Tibial nerve (tissue), 4 donors: Measurements from ENCODE around the gene EMC8. TPM values are rescaled to one million over a fixed set of nuclear protein-coding genes. Genes with fewer than 3 reads are reported as not detected.

Experiments used
- DNase-seq, 2 donors: peaks; one replicate each; pipeline ENCODE4 v3.0.0-alpha.2; 2019; ENCODE audit warnings: low spot score in 2 of 2
- H3K27ac ChIP-seq, 4 donors: fragments of 200-600 bp; sonication (generic) in 3 of 4; one replicate each; pipeline ENCODE4 v1.5.1; 2017 to 2019; ENCODE audit warnings: mild to moderate bottlenecking in 1 of 4
- H3K27me3 ChIP-seq, 2 donors: fragments of 200-600 bp; sonication (generic) in 1 of 2; one replicate each; pipeline versions ENCODE4 v1.5.1 to v1.6.0; 2017 to 2019
- H3K36me3 ChIP-seq, 3 donors: fragments of 200-600 bp; sonication (generic); one replicate each; pipeline ENCODE4 v1.5.1; 2018 to 2019
- H3K4me1 ChIP-seq, 4 donors: fragments of 200-600 bp; sonication (generic) in 3 of 4; one replicate each; pipeline ENCODE4 v1.5.1; 2017 to 2019
- H3K4me3 ChIP-seq, 4 donors: fragments of 200-600 bp; sonication (generic) in 3 of 4; one replicate each; pipeline ENCODE4 v1.5.1; 2017 to 2019; ENCODE audit warnings: mild to moderate bottlenecking in 1 of 4, moderate library complexity in 1 of 4
- H3K9me3 ChIP-seq, 4 donors: fragments of 200-600 bp; sonication (generic) in 3 of 4; one replicate each; pipeline ENCODE4 v1.5.1; 2017 to 2019
- CTCF ChIP-seq, 5 experiments: fragments of 200-600 bp in 3 of 5; fragments of 450-650 bp in 2 of 5; sonication (generic) in 3 of 5; IDR thresholded peaks; one replicate each; pipeline ENCODE4 v1.5.1; 2016 to 2019; ENCODE audit warnings: antibody characterized with exemption in 5 of 5, mild to moderate bottlenecking in 3 of 5, moderate library complexity in 2 of 5
- EP300 ChIP-seq, 2 donors: sonication (generic); formaldehyde crosslinking; IDR thresholded peaks; one replicate each; pipeline ENCODE4 v1.6.1; 2017; ENCODE audit warnings: antibody characterized with exemption in 2 of 2, mild to moderate bottlenecking in 1 of 2
- POLR2A ChIP-seq, 2 donors: fragments of 450-650 bp; IDR thresholded peaks; one replicate each; pipeline ENCODE4 v1.6.1; 2017; ENCODE audit warnings: antibody characterized with exemption in 2 of 2, mild to moderate bottlenecking in 2 of 2, moderate library complexity in 2 of 2
- WGBS, 2 donors: methylation state at CpG; one replicate each; pipeline ENCODE4 v1.1.5; 2018; 5-methylcytosine and 5-hydroxymethylcytosine counted together
- total RNA-seq, 4 donors: library from RNA; depleted of rRNA; stranded (reverse); fragments of >200 nt; gene quantifications; one replicate each; pipeline ENCODE4 v1.1.0, GENCODE V29; 2016

Gene EMC8
- total RNA-seq, 4 donors from 2014 or later, result 31.8 to 46.2 (median 35.4) TPM

GRCh38 chr16:85733839-85734170 is 65.5 kb downstream of the EMC8 start:
- Histone ChIP-seq H3K4me1 (no peaks in the 10 kb centered on the region), H3K36me3 (no peaks in the 10 kb centered on the region), H3K9me3 (no peaks in the 10 kb centered on the region), H3K27me3 (no peaks in the 10 kb centered on the region), H3K4me3 (no peak overlapping the region), H3K27ac (no peak overlapping the region)
- 34 to 35% methylated on average over 11 of the region's 11 CpGs for WGBS, 2 donors
- DNase-seq, result no peak
- TF ChIP-seq POLR2A (IDR thresholded peaks at IDR 0.05), result no peak
- TF ChIP-seq EP300 (IDR thresholded peaks at IDR 0.05), result no peak
- no peak for TF ChIP-seq CTCF (IDR thresholded peaks at IDR 0.05)

GRCh38 chr16:85733155-85733838 is 66.0 kb downstream of the EMC8 start:
- DNase-seq, result peak in 1 of 2 donors; percentile 8
- H3K9me3 ChIP-seq, result no peaks in the 10 kb centered on the region
- no peaks in the 10 kb centered on the region for H3K27me3 ChIP-seq
- no peak for TF ChIP-seq EP300 (IDR thresholded peaks at IDR 0.05)
- TF ChIP-seq CTCF (IDR thresholded peaks at IDR 0.05), result no peak
- no peak for TF ChIP-seq POLR2A (IDR thresholded peaks at IDR 0.05)
- no peak overlapping the region for H3K27ac ChIP-seq
- H3K4me1 ChIP-seq, result no peaks in the 10 kb centered on the region
- WGBS, 2 donors, result 60 to 61% methylated on average over 13 of the region's 13 CpGs
- no peak overlapping the region for H3K4me3 ChIP-seq
- no peaks in the 10 kb centered on the region for H3K36me3 ChIP-seq

GRCh38 chr16:85731179-85731578 is 68.2 kb downstream of the EMC8 start:
- Histone ChIP-seq H3K9me3 (no peaks in the 10 kb centered on the region), H3K36me3 (no peaks in the 10 kb centered on the region), H3K27me3 (no peaks in the 10 kb centered on the region), H3K4me1 (no peaks in the 10 kb centered on the region), H3K4me3 (no peak overlapping the region), H3K27ac (no peak overlapping the region)
- no peak for DNase-seq
- no peak for TF ChIP-seq POLR2A (IDR thresholded peaks at IDR 0.05)
- 51 to 59% methylated on average over 5 of the region's 5 CpGs for WGBS, 2 donors

DNA sequence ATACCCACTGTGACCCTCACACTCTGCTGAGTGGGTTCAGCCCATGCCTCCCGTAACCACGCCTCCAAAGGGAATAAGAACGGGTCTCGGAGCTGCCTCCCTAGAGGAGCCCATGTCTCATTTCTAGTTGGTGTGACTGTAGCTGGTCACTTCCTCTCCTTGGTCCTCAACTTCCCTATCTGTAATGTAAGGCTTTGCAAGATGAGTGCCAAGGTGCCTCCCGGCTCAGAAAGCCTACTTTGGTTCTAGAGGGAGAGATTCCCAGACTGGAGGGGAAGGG is 69.2 kb downstream of the EMC8 start:
- WGBS, 2 donors, result 90 to 93% methylated on average over 5 of the region's 5 CpGs
- TF ChIP-seq EP300 (IDR thresholded peaks at IDR 0.05), result no peak
- no peak for TF ChIP-seq POLR2A (IDR thresholded peaks at IDR 0.05)
- no peak for TF ChIP-seq CTCF (IDR thresholded peaks at IDR 0.05)
- Histone ChIP-seq H3K9me3 (no peaks in the 10 kb centered on the region), H3K4me1 (no peaks in the 10 kb centered on the region), H3K27ac (no peak overlapping the region), H3K36me3 (no peaks in the 10 kb centered on the region), H3K27me3 (no peaks in the 10 kb centered on the region), H3K4me3 (no peak overlapping the region)
- no peak for DNase-seq

DNA sequence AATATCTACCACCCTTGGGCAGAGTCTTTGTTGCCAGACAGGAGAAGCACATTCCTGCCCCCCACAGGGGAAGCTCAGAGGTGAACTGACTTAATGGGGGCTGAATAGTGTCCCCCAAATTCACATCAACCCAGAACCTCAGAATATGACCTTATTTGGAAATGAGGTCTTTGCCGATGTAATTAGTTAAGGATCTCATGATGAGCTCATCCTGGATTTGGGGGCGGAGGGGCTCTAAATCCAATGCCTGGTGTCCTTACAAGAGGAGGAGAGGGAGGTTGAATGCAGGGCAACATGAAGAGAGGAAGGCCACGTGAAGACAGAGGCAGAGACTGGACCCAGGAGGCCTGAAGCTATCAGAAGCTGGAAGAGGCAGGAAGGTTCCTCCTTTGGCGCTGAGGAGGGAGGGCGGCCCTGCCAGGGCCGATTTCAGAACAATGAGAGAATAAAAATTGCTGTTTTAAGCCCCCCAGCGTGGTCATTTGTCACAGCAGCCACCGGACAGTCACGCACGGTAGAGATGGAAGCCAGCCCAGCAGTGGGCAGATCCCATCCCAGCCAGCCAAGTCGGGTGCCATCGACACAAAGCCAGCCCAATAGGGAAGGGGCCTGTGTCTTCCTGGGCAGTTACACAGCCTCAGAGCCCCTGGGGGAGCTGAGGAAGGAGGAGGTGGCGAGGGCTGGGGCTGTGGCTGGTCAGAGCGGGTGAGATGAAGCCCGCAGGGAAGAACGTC is 69.7 kb downstream of the EMC8 start:
- H3K36me3 ChIP-seq, result no peaks in the 10 kb centered on the region
- DNase-seq, result no peak
- TF ChIP-seq POLR2A (IDR thresholded peaks at IDR 0.05), result no peak
- TF ChIP-seq EP300 (IDR thresholded peaks at IDR 0.05), result no peak
- TF ChIP-seq CTCF (IDR thresholded peaks at IDR 0.05), result no peak
- H3K4me3 ChIP-seq, result no peak overlapping the region
- H3K27ac ChIP-seq, result no peak overlapping the region
- H3K4me1 ChIP-seq, result no peaks in the 10 kb centered on the region
- no peaks in the 10 kb centered on the region for H3K27me3 ChIP-seq
- WGBS, 2 donors, result 65 to 73% methylated on average over 16 of the region's 16 CpGs
- no peaks in the 10 kb centered on the region for H3K9me3 ChIP-seq
